Stimulated activated CD8-positive, alpha-beta memory T cell treated with anti-CD3 and anti-CD28 coated beads, Interleukin-15, amount 100 ng/mL, for 48 hours (primary cell): ENCODE measurements around the gene MAT2B.

Experiments used
- DNase-seq, 2 donors: peaks; one replicate each; pipeline ENCODE4 v3.0.0-alpha.2; 2020; ENCODE audit warnings: low read depth in 2 of 2

The MAT2B gene

GRCh38 chr5:163551156-163551555, 45.7 kb downstream of the MAT2B start:
- DNase-seq: no peak

GRCh38 chr5:163552536-163552935, 47.1 kb downstream of the MAT2B start:
- DNase-seq: no peak

GRCh38 chr5:163561339-163561738, 55.9 kb downstream of the MAT2B start:
- DNase-seq: no peak

- DNase-seq: no peak
Measured at GRCh38 chr5:163562071-163562470, 56.7 kb downstream of the MAT2B start.

GRCh38 chr5:163563112-163563511, 57.7 kb downstream of the MAT2B start:
- no peak for DNase-seq

- no peak for DNase-seq
Measured at GRCh38 chr5:163563880-163564279, 58.5 kb downstream of the MAT2B start.

- peak; percentile 14 to 32 for DNase-seq
Measured at GRCh38 chr5:163564321-163564938, 59.0 kb downstream of the MAT2B start.

GRCh38 chr5:163565492-163565891, 60.1 kb downstream of the MAT2B start:
- no peak for DNase-seq

- DNase-seq: peak in 1 of 2 donors; percentile 1
Measured at GRCh38 chr5:163565931-163566608, 60.7 kb downstream of the MAT2B start.

- DNase-seq: no peak
Measured at GRCh38 chr5:163566678-163567077, 61.3 kb downstream of the MAT2B start.

- no peak for DNase-seq
Measured at GRCh38 chr5:163567811-163568210, 62.4 kb downstream of the MAT2B start.
